Neural progenitor cell (in vitro differentiated cells): Measurements from ENCODE around the gene PNP.

Experiments
- EZH2 ChIP-seq: fragments of 200-600 bp; sonication (generic); IDR thresholded peaks from 2 replicates; pipeline ENCODE4 v1.6.1; 2017; ENCODE audit warnings: antibody characterized with exemption, mild to moderate bottlenecking, moderate library complexity
- EZH2phosphoT487 ChIP-seq: fragments of 200-600 bp; sonication (generic); IDR thresholded peaks from 2 replicates; pipeline ENCODE4 v1.6.1; 2017; ENCODE audit warnings: antibody characterized with exemption
- TF ChIP-seq, protein P1 (sequence below): fragments of 200-600 bp; sonication (generic); IDR thresholded peaks from 2 replicates; pipeline ENCODE4 v1.5.1; 2017; ENCODE audit warnings: antibody characterized with exemption, mild to moderate bottlenecking

GRCh38 chr14:20486684-20487395, 17.6 kb downstream of the PNP start:
- TF ChIP-seq, protein P1, sequence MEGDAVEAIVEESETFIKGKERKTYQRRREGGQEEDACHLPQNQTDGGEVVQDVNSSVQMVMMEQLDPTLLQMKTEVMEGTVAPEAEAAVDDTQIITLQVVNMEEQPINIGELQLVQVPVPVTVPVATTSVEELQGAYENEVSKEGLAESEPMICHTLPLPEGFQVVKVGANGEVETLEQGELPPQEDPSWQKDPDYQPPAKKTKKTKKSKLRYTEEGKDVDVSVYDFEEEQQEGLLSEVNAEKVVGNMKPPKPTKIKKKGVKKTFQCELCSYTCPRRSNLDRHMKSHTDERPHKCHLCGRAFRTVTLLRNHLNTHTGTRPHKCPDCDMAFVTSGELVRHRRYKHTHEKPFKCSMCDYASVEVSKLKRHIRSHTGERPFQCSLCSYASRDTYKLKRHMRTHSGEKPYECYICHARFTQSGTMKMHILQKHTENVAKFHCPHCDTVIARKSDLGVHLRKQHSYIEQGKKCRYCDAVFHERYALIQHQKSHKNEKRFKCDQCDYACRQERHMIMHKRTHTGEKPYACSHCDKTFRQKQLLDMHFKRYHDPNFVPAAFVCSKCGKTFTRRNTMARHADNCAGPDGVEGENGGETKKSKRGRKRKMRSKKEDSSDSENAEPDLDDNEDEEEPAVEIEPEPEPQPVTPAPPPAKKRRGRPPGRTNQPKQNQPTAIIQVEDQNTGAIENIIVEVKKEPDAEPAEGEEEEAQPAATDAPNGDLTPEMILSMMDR: no peak
- TF ChIP-seq EZH2: no peak
- TF ChIP-seq EZH2phosphoT487: no peak
